GM18499 (cell line): Measurements from ENCODE around the gene TRIM72.
"Not testable (repeated sequence)": the region's sequence is repeated elsewhere in the genome, so short reads cannot be mapped to it uniquely, and the experiment has no call there.

ENCODE experiments used
- ATAC-seq: cut with Tn5 transposase; IDR thresholded peaks from one replicate; pipeline ENCODE4 v1.9.1; 2021; ENCODE audit warnings: moderate number of reproducible peaks; ENCODE audit not compliant: insufficient read depth, unreplicated experiment

Gene TRIM72

DNA sequence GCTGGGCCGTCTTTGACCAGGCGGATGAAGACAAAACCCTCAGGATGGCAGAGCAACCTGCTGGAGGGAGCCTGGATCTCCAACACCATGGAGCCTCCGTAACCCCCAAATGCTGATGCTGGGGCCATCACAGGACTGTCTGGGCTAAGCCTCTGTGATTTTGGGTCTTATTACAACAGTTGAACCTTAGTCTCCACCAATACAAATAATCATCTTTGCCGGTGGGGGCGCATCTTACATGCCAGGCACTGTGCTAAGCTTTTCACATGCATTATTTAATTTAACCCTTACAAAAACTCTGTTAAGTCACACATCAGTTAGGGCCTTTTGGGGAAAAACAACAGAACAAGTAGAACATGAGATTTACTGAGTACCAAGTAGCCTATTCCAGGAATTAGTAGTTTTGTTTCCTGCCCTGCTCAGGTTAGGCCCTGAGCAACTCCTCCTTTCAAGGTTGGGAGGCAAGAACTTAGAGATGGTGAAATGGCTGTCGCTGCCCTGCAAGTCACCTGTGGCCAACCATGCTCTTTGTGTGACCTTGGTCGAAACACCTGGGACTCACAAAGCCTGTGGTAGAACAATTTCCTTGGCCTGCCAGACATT, 37.0 kb downstream of the TRIM72 start:
- ATAC-seq: no peak

DNA sequence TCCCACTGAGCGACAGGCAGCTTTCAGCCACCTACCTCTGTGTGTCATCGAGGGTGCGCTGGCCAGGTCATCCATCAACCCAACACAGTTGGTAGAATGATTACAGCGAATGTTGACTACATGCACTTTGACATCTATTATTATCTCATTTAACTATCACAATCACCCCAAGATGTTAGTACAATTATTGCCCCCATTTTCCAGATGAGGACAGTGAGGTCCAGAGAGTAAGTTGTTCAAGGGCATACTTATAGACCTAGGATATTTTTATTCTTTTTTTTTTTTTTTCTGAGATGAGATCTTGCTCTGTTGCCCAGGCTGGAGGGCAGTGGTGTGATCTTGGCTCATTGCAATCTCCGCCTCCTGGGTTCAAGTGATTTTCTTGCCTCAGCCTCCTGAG, 37.5 kb downstream of the TRIM72 start:
- ATAC-seq: no peak

DNA sequence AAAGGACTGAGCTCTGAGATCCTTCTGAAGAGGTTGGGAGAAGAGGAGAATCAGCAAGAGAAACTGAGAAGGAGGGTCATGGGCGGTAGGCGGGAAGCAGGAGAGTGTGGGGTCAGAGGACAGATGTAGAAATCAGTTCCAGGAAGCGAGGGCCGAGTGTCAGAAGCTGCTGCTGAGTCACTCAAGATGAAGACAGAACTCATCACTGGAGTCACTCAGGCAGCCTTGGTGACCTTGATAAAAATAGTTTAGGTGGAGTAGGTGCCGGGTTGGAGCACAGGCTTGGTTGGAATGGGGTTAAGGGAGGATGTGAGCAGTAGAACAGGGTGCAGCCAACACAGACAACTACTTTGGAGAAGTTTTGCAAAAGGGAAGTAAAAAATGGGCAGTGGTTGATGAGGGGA, 39.7 kb downstream of the TRIM72 start:
- ATAC-seq: no peak

DNA sequence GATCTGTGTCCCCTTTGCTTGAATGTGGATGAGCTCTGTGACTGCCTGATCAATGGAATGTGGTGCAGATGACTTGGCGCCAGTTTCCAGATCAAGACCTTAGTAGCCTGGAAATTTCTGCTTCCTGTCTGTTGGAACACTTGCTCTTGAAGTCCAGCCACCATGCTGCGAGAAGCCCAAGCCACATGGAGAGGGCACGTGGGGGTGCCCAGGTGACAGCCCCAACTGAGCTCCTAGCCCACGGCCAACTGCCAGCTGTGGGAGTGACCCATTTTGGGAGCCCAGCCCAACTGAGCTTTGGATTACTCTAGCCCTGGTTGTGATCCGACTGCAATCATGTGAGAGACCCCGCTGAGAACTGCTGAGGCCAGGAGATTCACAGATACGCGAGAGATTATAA, 42.5 kb downstream of the TRIM72 start:
- ATAC-seq: no peak

DNA sequence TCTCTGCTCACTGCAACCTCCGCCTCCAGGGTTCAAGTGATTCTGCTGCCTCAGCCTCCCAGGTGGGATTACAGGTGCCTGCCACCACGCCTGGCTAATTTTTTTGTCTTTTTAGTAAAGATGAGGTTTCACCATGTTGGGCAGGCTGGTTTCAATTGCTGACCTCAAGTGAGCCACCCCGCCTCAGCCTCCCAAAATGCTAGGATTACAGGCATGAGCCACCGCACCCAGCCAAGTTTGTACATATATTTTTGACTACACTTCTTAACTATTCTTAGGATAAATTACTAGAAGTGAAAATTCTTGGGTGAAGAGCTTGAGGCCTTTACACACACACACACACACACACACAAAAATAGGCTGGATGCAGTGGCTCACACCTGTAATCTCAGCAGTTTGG, 44.4 kb downstream of the TRIM72 start:
- ATAC-seq: no peak

DNA sequence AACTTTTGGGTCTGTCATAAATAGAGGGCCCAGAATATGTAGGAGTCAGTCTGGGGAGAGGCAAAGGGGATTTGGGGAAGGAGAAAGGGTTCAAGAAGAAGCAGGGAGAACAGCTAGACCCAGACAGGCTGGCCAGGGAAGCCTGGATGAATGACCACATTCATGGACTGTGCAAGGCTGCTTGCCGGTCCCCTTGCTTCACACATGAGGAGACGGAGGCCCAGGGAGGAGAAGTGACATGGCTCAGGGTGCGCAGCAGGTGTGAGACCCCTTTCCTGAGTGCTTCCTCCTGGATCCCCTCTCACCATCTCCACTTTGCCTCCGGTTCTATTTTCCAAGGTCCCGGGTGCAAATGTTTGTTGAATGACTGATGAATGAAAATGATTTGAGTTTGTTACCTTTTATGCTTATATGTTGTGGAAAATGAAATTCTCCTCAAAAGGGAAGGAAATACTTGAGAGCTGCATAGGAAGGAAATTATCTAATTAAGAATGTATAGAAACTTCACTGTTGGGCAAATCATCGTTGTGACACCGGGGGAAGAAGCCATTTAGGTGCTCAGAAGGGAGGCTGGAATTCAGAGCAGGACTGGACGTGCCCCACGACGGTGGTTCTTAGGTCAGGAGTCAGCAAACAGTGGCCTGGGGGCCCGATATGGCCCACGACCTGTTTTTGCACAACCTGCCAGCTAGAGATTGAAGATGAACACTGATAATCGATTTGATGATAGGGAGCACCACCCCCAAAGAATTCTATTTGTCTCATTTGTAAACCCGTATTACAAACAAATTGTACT, 46.4 kb downstream of the TRIM72 start:
- ATAC-seq: no peak

DNA sequence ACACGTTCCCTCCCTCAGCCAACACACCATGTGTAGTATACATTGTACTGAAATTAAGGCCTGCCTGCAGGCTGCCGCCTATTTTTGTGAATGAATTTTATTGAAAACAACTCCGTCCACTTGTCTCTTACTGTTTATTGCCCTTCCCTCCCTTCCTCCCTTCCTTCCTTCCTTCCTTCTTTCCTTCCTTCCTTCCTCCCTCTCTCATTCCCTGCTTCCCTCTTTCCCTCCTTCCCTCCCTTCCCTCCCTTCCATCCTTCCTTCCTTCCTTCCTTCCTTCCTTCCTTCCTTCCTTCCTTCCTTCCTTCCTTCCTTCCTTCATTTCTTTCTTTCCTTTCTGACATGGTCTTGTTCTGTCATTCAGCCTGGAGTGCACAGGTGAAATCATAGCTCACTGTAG, 48.2 kb downstream of the TRIM72 start:
- ATAC-seq: no peak

DNA sequence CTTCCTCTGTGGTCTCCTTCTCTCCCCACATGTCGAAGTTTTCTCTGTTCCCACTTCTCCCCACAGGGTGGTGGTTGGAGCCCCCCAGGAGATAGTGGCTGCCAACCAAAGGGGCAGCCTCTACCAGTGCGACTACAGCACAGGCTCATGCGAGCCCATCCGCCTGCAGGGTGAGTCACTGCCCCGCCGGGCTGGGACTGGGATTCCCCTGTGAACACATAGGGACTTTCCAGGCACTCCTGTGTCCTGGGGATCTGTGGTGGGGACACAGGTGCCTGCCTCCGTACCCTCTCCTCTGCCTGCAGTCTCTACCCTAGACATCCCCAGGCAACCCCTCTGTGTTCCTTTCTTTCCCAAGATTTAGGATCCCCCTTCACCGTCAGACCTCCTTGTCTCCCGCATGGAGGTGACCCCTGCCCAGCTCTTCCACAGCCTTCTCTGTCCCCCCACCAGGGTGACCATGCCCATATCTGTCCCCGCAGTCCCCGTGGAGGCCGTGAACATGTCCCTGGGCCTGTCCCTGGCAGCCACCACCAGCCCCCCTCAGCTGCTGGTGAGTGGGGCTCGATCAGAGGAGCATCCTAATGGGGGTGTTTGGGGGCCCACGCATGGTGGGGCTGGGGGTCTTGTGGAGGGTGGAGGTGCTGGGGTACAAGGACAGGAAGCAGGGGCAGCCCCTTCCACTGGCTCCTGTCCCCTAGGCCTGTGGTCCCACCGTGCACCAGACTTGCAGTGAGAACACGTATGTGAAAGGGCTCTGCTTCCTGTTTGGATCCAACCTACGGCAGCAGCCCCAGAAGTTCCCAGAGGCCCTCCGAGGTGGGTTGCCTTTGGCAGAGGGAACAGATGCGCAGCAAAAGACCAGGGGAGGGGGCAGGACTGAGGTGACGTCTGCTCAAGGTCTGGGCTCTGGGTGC, 51.7 kb downstream of the TRIM72 start:
- peak; percentile 73 for ATAC-seq

DNA sequence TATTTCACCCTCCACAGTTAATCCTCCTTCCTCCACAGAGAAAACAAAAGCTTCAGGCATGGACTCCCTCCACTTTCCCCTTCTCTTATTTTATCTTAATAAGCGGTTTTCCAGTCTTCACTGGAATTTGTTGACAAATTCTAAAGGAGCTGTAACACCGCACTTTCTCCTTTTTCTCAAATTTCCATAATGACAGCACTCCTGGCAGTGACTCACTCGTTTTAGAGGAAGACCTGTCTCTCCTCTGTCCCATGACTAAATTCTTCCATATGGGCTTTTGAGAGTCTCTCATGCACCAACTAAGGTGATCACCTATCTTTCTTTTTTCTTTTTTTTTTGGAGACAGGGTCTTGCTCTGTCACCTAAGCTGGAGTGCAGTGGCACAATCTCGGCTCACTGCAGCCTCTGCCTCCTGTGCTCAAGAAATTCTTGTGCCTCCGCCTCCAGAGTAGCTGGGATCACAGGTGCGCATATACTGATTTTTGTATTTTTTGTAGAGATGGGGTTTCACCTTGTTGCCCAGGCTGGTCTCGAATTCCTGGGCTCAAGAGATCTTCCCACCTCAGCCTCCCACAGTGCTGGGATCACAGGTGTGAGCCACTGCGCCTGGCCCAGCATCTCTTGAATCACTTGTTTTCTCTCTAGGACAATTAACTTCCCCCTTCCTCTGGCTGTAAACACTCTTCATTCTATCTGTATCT, 53.6 kb downstream of the TRIM72 start:
- no peak for ATAC-seq

DNA sequence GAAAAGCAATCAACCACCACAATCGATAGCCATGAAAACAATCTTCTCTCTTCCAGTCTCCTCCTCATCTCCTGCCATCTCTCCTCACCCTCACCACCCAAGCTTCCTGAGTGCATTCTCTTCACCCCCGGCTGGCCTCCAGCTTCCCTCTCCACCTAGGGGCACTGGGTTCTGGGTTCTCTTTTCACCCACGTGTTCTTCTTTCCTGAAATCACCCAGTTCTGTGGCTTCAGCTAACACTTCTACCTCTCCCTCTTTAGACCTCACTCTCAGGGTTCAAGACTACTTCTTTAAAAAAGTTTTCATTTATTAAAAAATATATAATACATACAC, 54.1 kb downstream of the TRIM72 start:
- no peak for ATAC-seq

DNA sequence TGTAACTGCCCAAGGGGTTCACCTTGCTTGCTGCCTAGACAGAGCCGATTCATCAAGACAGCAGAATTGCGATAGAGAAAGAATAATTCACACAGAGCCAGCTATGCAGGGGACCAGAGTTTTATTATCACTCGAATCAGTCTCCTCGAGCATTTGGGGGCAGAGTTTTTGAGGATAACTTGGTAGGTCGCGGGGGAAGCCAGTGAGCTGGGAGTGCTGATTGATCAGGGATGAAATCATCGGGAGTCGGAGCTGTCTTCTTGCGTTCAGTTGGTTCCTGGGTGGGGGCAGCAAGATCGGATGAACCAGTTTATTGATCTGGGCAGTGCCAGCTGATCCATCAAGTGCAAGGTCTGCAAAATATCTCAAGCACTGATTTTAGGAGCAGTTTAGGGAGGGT, 55.0 kb downstream of the TRIM72 start:
- ATAC-seq: no peak

DNA sequence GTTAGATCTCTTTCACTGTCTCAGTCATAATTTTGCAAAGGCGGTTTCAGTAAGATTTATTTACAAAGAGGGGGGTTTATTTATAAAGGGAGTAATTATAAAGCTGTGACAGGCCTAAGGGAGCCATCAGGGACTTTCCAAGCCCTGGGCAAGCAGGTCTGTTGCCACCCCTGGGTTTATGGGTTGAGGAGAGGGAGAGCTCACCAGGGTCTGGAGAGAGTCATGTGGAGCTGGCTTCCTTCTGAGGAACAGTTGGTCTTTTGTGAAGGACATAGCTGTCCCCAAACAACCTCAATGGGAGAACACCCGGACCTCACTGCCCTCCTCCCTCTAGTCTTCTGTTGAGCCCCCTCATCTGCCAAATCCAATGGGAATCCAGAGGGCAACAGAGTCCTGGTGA, 55.6 kb downstream of the TRIM72 start:
- ATAC-seq: no peak

DNA sequence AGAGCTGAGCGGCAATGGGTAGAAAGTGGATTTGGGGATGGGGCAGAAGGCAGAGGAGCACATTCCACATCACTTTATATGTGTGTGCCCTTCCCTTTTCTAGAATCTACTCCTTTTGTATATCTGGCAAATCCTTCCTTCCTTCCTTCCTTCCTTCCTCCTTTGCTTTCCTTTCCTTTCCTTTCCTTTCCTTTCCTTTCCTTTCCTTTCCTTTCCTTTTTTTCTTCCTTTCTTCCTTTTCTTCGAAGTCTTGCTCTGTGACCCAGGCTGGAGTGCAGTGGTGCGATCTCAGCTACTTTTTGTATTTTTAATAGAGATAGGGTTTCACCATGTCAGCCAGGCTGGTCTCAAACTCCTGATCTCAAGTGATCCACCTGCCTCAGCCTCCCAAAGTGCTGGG, 56.1 kb downstream of the TRIM72 start:
- ATAC-seq: not testable (repeated sequence)

DNA sequence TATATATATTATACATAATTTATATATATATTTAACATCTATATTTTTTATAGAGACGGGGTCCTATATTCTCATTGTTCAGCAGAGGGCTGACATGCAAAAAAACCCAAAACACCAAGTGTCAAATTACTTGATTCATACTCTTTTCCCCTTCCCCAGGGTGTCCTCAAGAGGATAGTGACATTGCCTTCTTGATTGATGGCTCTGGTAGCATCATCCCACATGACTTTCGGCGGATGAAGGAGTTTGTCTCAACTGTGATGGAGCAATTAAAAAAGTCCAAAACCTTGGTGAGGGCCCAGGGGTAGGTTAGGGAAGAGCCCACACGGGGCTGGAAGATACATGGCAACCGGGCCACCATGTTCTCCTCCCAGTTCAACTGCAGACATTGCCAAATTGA, 56.9 kb downstream of the TRIM72 start:
- ATAC-seq: no peak

DNA sequence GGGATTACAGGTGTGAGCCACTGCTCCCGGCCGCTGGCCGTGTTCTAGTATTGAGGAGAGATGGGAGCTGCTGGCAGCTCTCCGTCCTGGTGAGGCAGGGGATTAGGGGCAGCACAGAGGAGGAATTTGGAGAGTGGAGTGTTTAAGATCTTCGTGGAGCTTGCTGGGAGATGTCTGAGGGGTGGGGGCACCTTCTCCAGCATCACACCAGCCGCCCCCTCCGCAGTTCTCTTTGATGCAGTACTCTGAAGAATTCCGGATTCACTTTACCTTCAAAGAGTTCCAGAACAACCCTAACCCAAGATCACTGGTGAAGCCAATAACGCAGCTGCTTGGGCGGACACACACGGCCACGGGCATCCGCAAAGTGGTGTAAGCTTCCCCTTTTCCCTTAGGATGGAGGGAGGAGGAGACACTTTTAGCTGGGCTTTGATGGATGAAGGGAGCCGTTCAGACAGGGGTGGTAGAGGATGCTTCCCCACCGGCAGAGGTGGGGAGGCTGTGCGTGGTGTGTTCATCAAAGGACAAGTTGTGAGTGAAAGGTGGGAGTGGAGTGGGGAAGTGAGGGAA, 57.8 kb downstream of the TRIM72 start:
- ATAC-seq: no peak

DNA sequence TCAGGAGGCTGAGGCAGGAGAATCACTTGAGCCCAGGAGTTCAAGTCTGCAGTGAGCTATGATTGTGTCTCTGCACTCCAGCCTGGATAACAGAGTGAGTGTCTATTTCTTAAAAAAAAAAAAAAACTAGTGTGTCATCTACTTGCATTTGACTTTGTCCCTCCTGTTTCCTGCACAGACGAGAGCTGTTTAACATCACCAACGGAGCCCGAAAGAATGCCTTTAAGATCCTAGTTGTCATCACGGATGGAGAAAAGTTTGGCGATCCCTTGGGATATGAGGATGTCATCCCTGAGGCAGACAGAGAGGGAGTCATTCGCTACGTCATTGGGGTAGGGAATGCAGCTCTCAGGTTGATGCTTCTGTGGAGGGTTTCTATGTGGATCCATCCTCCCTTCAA, 59.3 kb downstream of the TRIM72 start:
- no peak for ATAC-seq

DNA sequence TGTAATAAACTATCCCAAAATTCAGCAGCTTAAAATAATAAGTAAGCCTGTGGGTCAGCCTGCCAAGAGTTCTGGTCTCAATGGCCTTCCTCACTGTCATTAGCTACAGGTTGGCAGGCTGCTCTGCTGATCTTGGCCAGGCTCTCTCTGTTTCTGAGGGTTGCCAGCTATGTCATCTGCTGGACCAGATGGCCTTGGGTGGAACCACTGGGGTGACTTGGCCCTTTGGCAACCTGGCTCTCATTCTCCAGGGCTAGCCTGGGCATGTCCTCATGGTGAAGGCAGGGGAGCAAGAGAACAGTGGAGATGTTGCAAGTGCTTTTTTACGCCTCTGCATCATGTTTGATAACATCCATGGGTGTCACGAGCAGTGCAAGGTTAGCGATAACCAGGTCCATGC, 59.8 kb downstream of the TRIM72 start:
- ATAC-seq: no peak

DNA sequence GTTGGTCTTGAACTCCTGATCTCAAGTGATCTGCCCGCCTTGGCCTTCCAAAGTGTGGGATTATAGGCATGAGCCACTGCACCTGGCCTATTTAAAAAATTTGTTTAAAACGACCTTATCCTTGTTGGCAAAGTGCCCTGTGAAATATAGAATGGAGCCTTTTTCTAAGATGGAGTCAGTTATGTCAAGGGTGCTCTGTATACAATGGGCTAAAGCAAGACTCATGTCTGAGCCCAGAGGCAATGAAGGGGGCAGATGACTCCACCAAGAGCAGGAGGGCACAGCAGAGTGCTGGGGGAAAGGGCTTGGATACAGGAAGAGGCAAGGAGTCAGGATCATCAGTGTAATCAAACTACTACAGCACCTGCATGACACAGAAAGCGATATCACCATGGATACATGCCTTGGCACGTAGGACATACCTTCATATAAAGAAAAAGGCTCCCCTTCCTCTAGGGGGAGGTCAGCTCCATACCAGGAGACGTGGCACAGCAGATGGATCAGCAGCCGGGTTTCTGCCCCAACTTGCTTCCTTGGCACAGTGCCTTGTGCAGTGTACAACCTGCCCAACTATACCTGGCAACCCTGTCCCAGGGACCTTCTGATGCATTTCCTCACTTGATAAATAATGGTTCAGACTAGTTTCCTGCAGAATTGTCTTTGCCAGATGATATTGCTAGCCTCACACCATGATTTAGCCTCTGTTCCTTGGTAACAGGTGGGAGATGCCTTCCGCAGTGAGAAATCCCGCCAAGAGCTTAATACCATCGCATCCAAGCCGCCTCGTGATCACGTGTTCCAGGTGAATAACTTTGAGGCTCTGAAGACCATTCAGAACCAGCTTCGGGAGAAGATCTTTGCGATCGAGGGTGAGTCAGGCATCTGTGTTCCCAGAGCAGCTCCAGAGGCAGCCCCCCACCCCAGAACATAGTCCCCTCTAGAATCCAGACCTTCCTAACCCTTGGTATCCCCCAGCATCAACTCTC, 61.2 kb downstream of the TRIM72 start:
- no peak for ATAC-seq

DNA sequence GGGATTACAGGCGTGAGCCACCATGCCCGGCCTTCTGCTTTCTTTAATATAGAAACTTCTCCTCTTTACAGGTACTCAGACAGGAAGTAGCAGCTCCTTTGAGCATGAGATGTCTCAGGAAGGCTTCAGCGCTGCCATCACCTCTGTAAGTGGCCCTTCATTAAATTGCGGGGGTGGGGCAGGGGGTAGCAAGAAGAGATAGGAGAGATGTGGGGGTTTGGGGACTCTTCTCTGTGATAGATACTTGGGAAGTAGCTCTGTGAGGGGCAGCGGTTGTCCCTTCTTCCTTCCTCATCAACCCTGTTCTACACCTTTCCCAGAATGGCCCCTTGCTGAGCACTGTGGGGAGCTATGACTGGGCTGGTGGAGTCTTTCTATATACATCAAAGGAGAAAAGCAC, 62.7 kb downstream of the TRIM72 start:
- ATAC-seq: no peak
